GM23338 (cell line): ENCODE data around the gene RASA3. TPM values are rescaled to one million over a fixed set of nuclear protein-coding genes. Genes with fewer than 3 reads are reported as not detected.

Experiments used
- ATAC-seq: fragments of 200-7000 bp; cut with Tn5 transposase; 3 replicates; pipeline ENCODE4 v1.9.1; 2020
- DNase-seq: peaks from one replicate; pipeline ENCODE4 v3.0.0-alpha.2; 2015; ENCODE audit warnings: low spot score
- H2AFZ ChIP-seq: fragments of 200-600 bp; sonication (generic); 2 replicates; pipeline ENCODE4 v1.8.0; 2016; ENCODE audit warnings: antibody characterized with exemption, mild to moderate bottlenecking, moderate library complexity
- H3F3A ChIP-seq: fragments of 200-600 bp; sonication (generic); replicated peaks from 2 replicates; pipeline ENCODE4 v1.8.0; 2017; ENCODE audit warnings: antibody characterized with exemption, mixed run types, low read depth
- H3K27ac ChIP-seq: fragments of 200-600 bp; sonication (generic); 2 replicates; pipeline ENCODE4 v1.6.1; 2016; ENCODE audit warnings: low read depth
- H3K27me3 ChIP-seq: fragments of 200-600 bp; sonication (generic); 2 replicates; pipeline ENCODE4 v1.8.0; 2016; ENCODE audit warnings: mild to moderate bottlenecking, mixed run types, moderate library complexity; ENCODE audit not compliant: insufficient read depth
- H3K36me3 ChIP-seq: fragments of 200-600 bp; sonication (generic); 2 replicates; pipeline ENCODE4 v1.8.0; 2016; ENCODE audit warnings: mild to moderate bottlenecking; ENCODE audit not compliant: insufficient read depth
- H3K4me1 ChIP-seq: fragments of 200-600 bp; sonication (generic); 2 replicates; pipeline ENCODE4 v1.8.0; 2016; ENCODE audit warnings: mild to moderate bottlenecking, moderate library complexity; ENCODE audit not compliant: insufficient read depth
- H3K4me2 ChIP-seq: fragments of 200-600 bp; sonication (generic); 2 replicates; pipeline ENCODE4 v1.7.1; 2017; ENCODE audit warnings: mixed run types
- H3K4me3 ChIP-seq: fragments of 200-600 bp; sonication (generic); 2 replicates; pipeline ENCODE4 v1.6.1; 2016; ENCODE audit warnings: mixed run types
- H3K79me2 ChIP-seq: fragments of 200-600 bp; sonication (generic); replicated peaks from 2 replicates; pipeline ENCODE4 v1.8.0; 2017; ENCODE audit warnings: mild to moderate bottlenecking; ENCODE audit not compliant: insufficient read depth
- H3K9me2 ChIP-seq: fragments of 200-600 bp; sonication (generic); 2 replicates; pipeline ENCODE4 v1.8.0; 2017; ENCODE audit not compliant: insufficient read depth
- H4K20me1 ChIP-seq: fragments of 200-600 bp; sonication (generic); replicated peaks from 2 replicates; pipeline ENCODE4 v1.8.0; 2017; ENCODE audit warnings: mild to moderate bottlenecking; ENCODE audit not compliant: insufficient read depth
- H3K27ac Mint-ChIP-seq: 2 replicates; pipeline ENCODE4 v1.8.0; 2020; ENCODE audit warnings: inconsistent platforms, mild to moderate bottlenecking, moderate library complexity, mixed read lengths
- H3K27me3 Mint-ChIP-seq: 3 replicates; pipeline ENCODE4 v1.8.0; 2022; ENCODE audit warnings: low read depth, mild to moderate bottlenecking, moderate library complexity, mixed read lengths, inconsistent platforms; ENCODE audit not compliant: insufficient read depth, poor library complexity
- H3K36me3 Mint-ChIP-seq: 3 replicates; pipeline ENCODE4 v1.8.0; 2021; ENCODE audit warnings: low read depth, mild to moderate bottlenecking, inconsistent platforms, moderate library complexity, mixed read lengths
- H3K4me1 Mint-ChIP-seq: 3 replicates; pipeline ENCODE4 v1.8.0; 2020; ENCODE audit warnings: mild to moderate bottlenecking, inconsistent platforms, mixed read lengths
- H3K4me3 Mint-ChIP-seq: 3 replicates; pipeline ENCODE4 v1.8.0; 2021; ENCODE audit warnings: moderate library complexity, mild to moderate bottlenecking, inconsistent platforms, mixed read lengths
- H3K9me3 Mint-ChIP-seq: 3 replicates; pipeline ENCODE4 v1.8.0; 2020; ENCODE audit warnings: moderate library complexity, mild to moderate bottlenecking, inconsistent platforms, mixed read lengths
- ETS1 ChIP-seq: IDR thresholded peaks from 2 replicates; pipeline ENCODE4 v1.6.1; 2016; ENCODE audit warnings: antibody characterized with exemption
- EZH2phosphoT487 ChIP-seq: fragments of 200-600 bp; sonication (generic); IDR thresholded peaks from one replicate; pipeline ENCODE4 v1.8.1; 2018; ENCODE audit warnings: antibody characterized with exemption; ENCODE audit not compliant: unreplicated experiment
- NANOG ChIP-seq: IDR thresholded peaks from 2 replicates; pipeline ENCODE4 v1.6.1; 2016; ENCODE audit warnings: antibody characterized with exemption, borderline replicate concordance
- POLR2AphosphoS5 ChIP-seq: IDR thresholded peaks from 2 replicates; pipeline ENCODE4 v1.6.1; 2016; ENCODE audit warnings: antibody characterized with exemption, low read depth
- STAT1 ChIP-seq: IDR thresholded peaks from one replicate; pipeline ENCODE4 v1.6.1; 2016; ENCODE audit warnings: antibody characterized with exemption; ENCODE audit not compliant: unreplicated experiment
- ZNF114 ChIP-seq: fragments of 250-450 bp; sonication (Bioruptor Pico); IDR thresholded peaks from 2 replicates; pipeline ENCODE4 v1.5.0; 2020; ENCODE audit warnings: mild to moderate bottlenecking, moderate library complexity
- ZNF331 ChIP-seq: fragments of 250-450 bp; sonication (Bioruptor Pico); IDR thresholded peaks from 2 replicates; pipeline ENCODE4 v1.5.0; 2020; ENCODE audit warnings: low read depth, mild to moderate bottlenecking, moderate library complexity
- ZNF462 ChIP-seq: fragments of 250-450 bp; sonication (Bioruptor Pico); IDR thresholded peaks from 2 replicates; pipeline ENCODE4 v1.5.0; 2020; ENCODE audit warnings: mild to moderate bottlenecking, moderate library complexity
- polyA plus RNA-seq: library from polyadenylated mRNA; unstranded; fragments of >200 nt; fragmentation: Nextera tagmentation; extraction: Ambion mirVana; gene quantifications from 2 replicates; pipeline ENCODE4 v1.2.1, GENCODE V29; 2016
- total RNA-seq: library from RNA; depleted of rRNA; stranded (reverse); fragments of >200 nt; shearing (Covaris generic); gene quantifications from 2 replicates; pipeline ENCODE4 v1.2.3, GENCODE V29; 2014

Gene RASA3
- total and polyA plus RNA-seq, 2 experiments from 2014 or later: 11.2 to 20.7 TPM

- TF ChIP-seq ETS1: no peak
- no peak for TF ChIP-seq ZNF331
- TF ChIP-seq EZH2phosphoT487: no peak
- TF ChIP-seq ZNF462 (CRISPR knock-in tag): no peak
- TF ChIP-seq NANOG: no peak
- TF ChIP-seq POLR2AphosphoS5: no peak
Measured at GRCh38 chr13:114007566-114007965, 124.9 kb downstream of the RASA3 start (continued).

- peaks cover 7% of the 10 kb centered on the region for H3K36me3 Mint-ChIP-seq
- no peaks in the 10 kb centered on the region for H3K9me3 Mint-ChIP-seq
- no peaks in the 10 kb centered on the region for H3K9me2 ChIP-seq
- no peak overlapping the region for H3K4me2 ChIP-seq
- no peaks in the 10 kb centered on the region for H3K79me2 ChIP-seq
- H3K4me3 ChIP-seq: no peak overlapping the region
- no peak overlapping the region for H3K4me3 Mint-ChIP-seq
- H3K27ac Mint-ChIP-seq: no peak overlapping the region
- H4K20me1 ChIP-seq: no peaks in the 10 kb centered on the region
- ATAC-seq (no peak), DNase-seq (no peak)
- H2AFZ ChIP-seq: no peak overlapping the region
- H3K36me3 ChIP-seq: no peaks in the 10 kb centered on the region
- peaks cover 4% of the 10 kb centered on the region for H3K27me3 Mint-ChIP-seq
- no peak overlapping the region for H3K27ac ChIP-seq
- no peaks in the 10 kb centered on the region for H3K4me1 Mint-ChIP-seq
- H3F3A ChIP-seq: no peaks in the 10 kb centered on the region
- H3K27me3 ChIP-seq: no peaks in the 10 kb centered on the region
- H3K4me1 ChIP-seq: no peaks in the 10 kb centered on the region
- TF ChIP-seq ETS1 (no peak), STAT1 (no peak), ZNF462 (CRISPR knock-in tag) (no peak), ZNF114 (CRISPR knock-in tag) (no peak)
Measured at GRCh38 chr13:114005206-114005724, 127.2 kb downstream of the RASA3 start.
